ENCODE measurements around the gene MTHFD1.

DNA sequence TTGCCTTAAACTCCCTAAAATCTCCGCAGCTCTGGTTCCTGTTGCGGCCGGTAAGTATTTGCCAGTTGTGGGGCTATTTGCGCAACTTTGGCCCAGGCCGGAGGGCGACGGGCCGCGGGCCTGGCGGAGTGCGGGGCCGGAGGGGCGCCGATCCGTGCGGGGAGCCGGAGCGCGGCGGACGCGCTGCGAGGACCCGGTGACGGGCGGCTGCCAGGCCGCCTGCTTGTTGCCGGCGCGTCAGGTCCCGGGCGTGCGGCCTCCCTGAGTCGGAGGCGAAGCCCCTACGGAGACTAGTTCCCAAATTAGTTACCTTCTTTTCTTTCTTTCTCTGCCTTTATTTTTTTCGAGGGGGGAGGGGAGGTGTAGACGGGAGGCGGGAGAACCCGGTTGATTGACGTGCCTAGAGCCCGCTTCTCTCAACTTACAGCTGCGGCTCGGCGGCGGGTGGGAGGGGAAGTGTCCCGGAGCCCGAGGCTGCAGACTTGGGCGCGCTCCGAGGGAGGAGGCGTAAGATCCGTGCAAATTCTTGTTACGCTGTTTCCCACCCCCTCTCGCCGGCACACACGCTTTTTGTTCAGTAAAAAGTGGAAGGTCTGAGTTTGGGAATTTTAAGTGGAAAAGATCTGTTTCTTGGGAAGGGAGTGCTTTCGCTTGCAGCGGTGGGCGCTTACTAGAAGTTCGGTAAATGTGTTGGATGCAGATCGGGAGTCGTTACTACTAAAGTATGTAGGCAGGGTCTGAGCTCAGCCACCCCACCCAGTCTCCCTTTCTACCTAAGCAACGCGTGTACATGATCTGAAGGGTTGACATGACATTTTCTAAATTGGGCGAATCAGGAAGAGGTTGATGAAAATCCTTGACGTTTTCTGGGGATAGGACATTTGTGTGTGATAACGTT, 117.0 kb downstream of the MTHFD1 start:
- TF ChIP-seq, protein P1, sequence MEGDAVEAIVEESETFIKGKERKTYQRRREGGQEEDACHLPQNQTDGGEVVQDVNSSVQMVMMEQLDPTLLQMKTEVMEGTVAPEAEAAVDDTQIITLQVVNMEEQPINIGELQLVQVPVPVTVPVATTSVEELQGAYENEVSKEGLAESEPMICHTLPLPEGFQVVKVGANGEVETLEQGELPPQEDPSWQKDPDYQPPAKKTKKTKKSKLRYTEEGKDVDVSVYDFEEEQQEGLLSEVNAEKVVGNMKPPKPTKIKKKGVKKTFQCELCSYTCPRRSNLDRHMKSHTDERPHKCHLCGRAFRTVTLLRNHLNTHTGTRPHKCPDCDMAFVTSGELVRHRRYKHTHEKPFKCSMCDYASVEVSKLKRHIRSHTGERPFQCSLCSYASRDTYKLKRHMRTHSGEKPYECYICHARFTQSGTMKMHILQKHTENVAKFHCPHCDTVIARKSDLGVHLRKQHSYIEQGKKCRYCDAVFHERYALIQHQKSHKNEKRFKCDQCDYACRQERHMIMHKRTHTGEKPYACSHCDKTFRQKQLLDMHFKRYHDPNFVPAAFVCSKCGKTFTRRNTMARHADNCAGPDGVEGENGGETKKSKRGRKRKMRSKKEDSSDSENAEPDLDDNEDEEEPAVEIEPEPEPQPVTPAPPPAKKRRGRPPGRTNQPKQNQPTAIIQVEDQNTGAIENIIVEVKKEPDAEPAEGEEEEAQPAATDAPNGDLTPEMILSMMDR (IDR thresholded peaks at IDR 0.05): no peak
- no peak for TF ChIP-seq POLR2A (IDR thresholded peaks at IDR 0.05)

All from heart left ventricle (tissue), 13 donors.